ENCODE results near the gene SGK2.

- TF ChIP-seq CTCF (IDR thresholded peaks at IDR 0.05) (no peak), EP300 (IDR thresholded peaks at IDR 0.05) (no peak)
Measured at GRCh38 chr20:43530321-43531090, 28.3 kb upstream of the SGK2 start.
